ENCODE data around the gene IGBP1. TPM values are rescaled to one million over a fixed set of nuclear protein-coding genes. Genes with fewer than 3 reads are reported as not detected.

IGBP1 gene
- total RNA-seq, 3 donors from 2014 or later (not counting 1 experiment from before 2014, with no cell fraction given), result 39.4 to 40.7 (median 40.1) TPM

DNA sequence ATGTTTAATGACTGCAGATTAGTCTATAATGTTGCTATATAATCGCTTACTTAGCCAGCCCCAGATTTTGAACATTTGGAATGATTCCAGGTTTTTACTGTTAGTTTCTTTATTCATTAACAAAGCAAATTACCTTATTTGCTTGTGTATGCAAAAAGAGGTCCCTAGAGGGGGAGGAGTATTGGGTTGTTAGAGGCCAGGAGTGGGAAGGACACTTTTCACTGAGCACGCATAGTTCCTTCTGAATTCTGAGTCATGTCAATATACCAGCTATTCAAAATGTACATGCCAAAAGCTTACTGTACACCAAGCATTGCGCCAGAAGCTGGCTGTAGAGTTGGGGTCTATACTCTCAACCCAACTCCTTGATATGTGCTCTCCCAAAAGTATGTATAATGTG, 39.0 kb downstream of the IGBP1 start:
- no peak for TF ChIP-seq CTCF (IDR thresholded peaks at IDR 0.05)
- Histone ChIP-seq H3K9me3 (ENCODE audit: control insufficient read depth, insufficient read depth, low read length) (no peaks in the 10 kb centered on the region), H3K4me3 (ENCODE audit: low read length) (no peak overlapping the region), H3K4me1 (ENCODE audit: control insufficient read depth, insufficient read depth, low read length) (no peaks in the 10 kb centered on the region), H3K27me3 (ENCODE audit: control insufficient read depth, insufficient read depth, low read length) (no peaks in the 10 kb centered on the region), H3K27ac (ENCODE audit: low read length) (no peak overlapping the region), H3K36me3 (ENCODE audit: control insufficient read depth, insufficient read depth, low read length) (no peaks in the 10 kb centered on the region)
- Mint-ChIP-seq H3K27me3 (ENCODE audit: low read depth in 2 of 2) (no peaks in the 10 kb centered on the region), H3K4me1 (peaks cover 6 to 7% of the 10 kb centered on the region in 2 donors), H3K4me3 (no peak overlapping the region), H3K36me3 (no peaks in the 10 kb centered on the region), H3K9me3 (no peaks in the 10 kb centered on the region), H3K27ac (no peak overlapping the region)
- WGBS (ENCODE audit: insufficient coverage), result no CpG with 5 or more reads among the region's 3 CpGs
- ATAC-seq (no peak), DNase-seq (no peak)
- intact Hi-C loops (cut with micrococcal nuclease), result no loop called here

- TF ChIP-seq CTCF (IDR thresholded peaks at IDR 0.05), result no peak
- Histone ChIP-seq H3K4me1 (ENCODE audit: control insufficient read depth, insufficient read depth, low read length) (no peaks in the 10 kb centered on the region), H3K9me3 (ENCODE audit: control insufficient read depth, insufficient read depth, low read length) (no peaks in the 10 kb centered on the region), H3K27ac (ENCODE audit: low read length) (no peak overlapping the region), H3K27me3 (ENCODE audit: control insufficient read depth, insufficient read depth, low read length) (no peaks in the 10 kb centered on the region), H3K4me3 (ENCODE audit: low read length) (no peak overlapping the region), H3K36me3 (ENCODE audit: control insufficient read depth, insufficient read depth, low read length) (no peaks in the 10 kb centered on the region)
- no peaks in the 10 kb centered on the region for H3K9me3 Mint-ChIP-seq
- no peaks in the 10 kb centered on the region for H3K27me3 Mint-ChIP-seq (ENCODE audit: low read depth in 2 of 2)
- H3K36me3 Mint-ChIP-seq, result no peaks in the 10 kb centered on the region
- intact Hi-C loops (cut with micrococcal nuclease), result no loop called here
- H3K27ac Mint-ChIP-seq, result no peak overlapping the region
- DNase-seq (no peak), ATAC-seq (no peak)
- 84% methylated on average over 4 of the region's 4 CpGs for WGBS (ENCODE audit: insufficient coverage)
- H3K4me1 Mint-ChIP-seq, result peaks cover 7 to 10% of the 10 kb centered on the region in 2 donors
- no peak overlapping the region for H3K4me3 Mint-ChIP-seq
Measured at GRCh38 chrX:70172964-70173363, 39.7 kb downstream of the IGBP1 start.

DNA sequence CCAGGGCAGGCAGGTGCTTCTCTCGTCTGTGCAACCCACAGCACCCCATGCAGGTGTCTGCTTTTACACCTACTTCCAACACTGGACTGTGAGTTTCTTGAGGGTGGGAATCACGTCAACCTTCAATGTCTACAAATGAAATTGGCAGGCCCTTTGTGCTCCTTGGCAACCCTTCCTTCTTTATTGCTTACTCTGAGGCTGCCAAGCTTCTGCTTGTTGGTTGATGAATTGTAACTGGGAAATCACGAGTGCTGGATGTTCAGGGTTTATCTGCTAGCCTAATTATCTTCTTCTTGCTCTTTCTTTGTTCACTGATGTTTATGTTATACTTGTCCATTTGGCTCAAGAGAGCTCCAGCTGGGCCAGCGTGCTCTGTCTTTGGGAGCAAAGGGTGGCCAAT, 41.5 kb downstream of the IGBP1 start:
- no peak overlapping the region for H3K4me3 ChIP-seq (ENCODE audit: low read length)
- Mint-ChIP-seq H3K27ac (no peak overlapping the region), H3K4me1 (peaks cover 7 to 10% of the 10 kb centered on the region in 2 donors), H3K9me3 (no peaks in the 10 kb centered on the region), H3K36me3 (no peaks in the 10 kb centered on the region), H3K4me3 (no peak overlapping the region), H3K27me3 (ENCODE audit: low read depth in 2 of 2) (no peaks in the 10 kb centered on the region)
- intact Hi-C loops (cut with micrococcal nuclease), result no loop called here
- DNase-seq, result no peak
- no peaks in the 10 kb centered on the region for H3K36me3 ChIP-seq (ENCODE audit: control insufficient read depth, insufficient read depth, low read length)
- TF ChIP-seq CTCF (IDR thresholded peaks at IDR 0.05), result no peak
- H3K9me3 ChIP-seq (ENCODE audit: control insufficient read depth, insufficient read depth, low read length), result no peaks in the 10 kb centered on the region
- H3K4me1 ChIP-seq (ENCODE audit: control insufficient read depth, insufficient read depth, low read length), result no peaks in the 10 kb centered on the region
- ATAC-seq, result no peak
- 100% methylated on average over 2 of the region's 4 CpGs for WGBS (ENCODE audit: insufficient coverage)
- no peaks in the 10 kb centered on the region for H3K27me3 ChIP-seq (ENCODE audit: control insufficient read depth, insufficient read depth, low read length)
- H3K27ac ChIP-seq (ENCODE audit: low read length), result no peak overlapping the region

GRCh38 chrX:70175338-70175737, 42.1 kb downstream of the IGBP1 start:
- Mint-ChIP-seq H3K27me3 (ENCODE audit: low read depth in 2 of 2) (no peaks in the 10 kb centered on the region), H3K27ac (no peak overlapping the region), H3K36me3 (no peaks in the 10 kb centered on the region), H3K4me3 (no peak overlapping the region), H3K9me3 (no peaks in the 10 kb centered on the region), H3K4me1 (peaks cover 7 to 10% of the 10 kb centered on the region in 2 donors)
- H3K9me3 ChIP-seq (ENCODE audit: control insufficient read depth, insufficient read depth, low read length), result no peaks in the 10 kb centered on the region
- H3K27me3 ChIP-seq (ENCODE audit: control insufficient read depth, insufficient read depth, low read length), result no peaks in the 10 kb centered on the region
- H3K4me1 ChIP-seq (ENCODE audit: control insufficient read depth, insufficient read depth, low read length), result no peaks in the 10 kb centered on the region
- no peak for DNase-seq
- WGBS (ENCODE audit: insufficient coverage), result 85% methylated on average over 3 of the region's 7 CpGs
- no peak for ATAC-seq
- no peaks in the 10 kb centered on the region for H3K36me3 ChIP-seq (ENCODE audit: control insufficient read depth, insufficient read depth, low read length)
- TF ChIP-seq CTCF (IDR thresholded peaks at IDR 0.05), result no peak
- no peak overlapping the region for H3K27ac ChIP-seq (ENCODE audit: low read length)
- H3K4me3 ChIP-seq (ENCODE audit: low read length), result no peak overlapping the region
- intact Hi-C loops (cut with micrococcal nuclease), result no loop called here
